CD4-positive, alpha-beta T cell (primary cell): ENCODE results near the gene PKHD1. TPM values are rescaled to one million over a fixed set of nuclear protein-coding genes. Genes with fewer than 3 reads are reported as not detected.

Experiments
- ATAC-seq: fragments of 200-7000 bp; cut with Tn5 transposase; one replicate; pipeline ENCODE4 v1.10.0; 2022; ENCODE audit warnings: mild to moderate bottlenecking; ENCODE audit not compliant: poor library complexity
- CTCF ChIA-PET: fragments of 350-600 bp; sonication (Branson Sonifier 250); formaldehyde crosslinking; loops from one replicate; lab custom pipeline; 2021; ENCODE audit warnings: antibody characterized with exemption, inconsistent platforms; lab: Charles Lee
- POLR2A ChIA-PET: fragments of 350-600 bp; sonication (Branson Sonifier 250); formaldehyde crosslinking; loops from one replicate; lab custom pipeline; 2021; ENCODE audit warnings: antibody characterized with exemption, inconsistent platforms; lab: Charles Lee
- DNase-seq, 14 experiments: peaks; one replicate each; pipeline ENCODE4 v3.0.0-alpha.2; 2013 to 2020; ENCODE audit warnings: mixed read lengths in 2 of 14
- H3K27ac ChIP-seq, 2 donors: one replicate each; pipeline versions ENCODE4 v1.5.1 to v1.7.0; 2013; ENCODE audit warnings: low read length in 2 of 2, low read depth in 1 of 2, mild to moderate bottlenecking in 1 of 2
- H3K27me3 ChIP-seq, 2 experiments: 1 replicate in 1 of 2; 2 replicates in 1 of 2; pipeline versions ENCODE4 v1.6.1 to v1.7.0; 2013; ENCODE audit warnings: low read length in 2 of 2, control low read depth in 1 of 2, mild to moderate bottlenecking in 1 of 2, moderate library complexity in 1 of 2; ENCODE audit not compliant: insufficient read depth in 2 of 2, control insufficient read depth in 1 of 2
- H3K36me3 ChIP-seq: one replicate; pipeline ENCODE4 v1.6.1; 2013; ENCODE audit warnings: low read length, control low read depth; ENCODE audit not compliant: insufficient read depth
- H3K4me1 ChIP-seq: one replicate; pipeline ENCODE4 v1.6.1; 2013; ENCODE audit warnings: low read length, control low read depth; ENCODE audit not compliant: insufficient read depth
- H3K4me3 ChIP-seq: one replicate; pipeline ENCODE4 v1.5.1; 2013; ENCODE audit warnings: mild to moderate bottlenecking, low read length, moderate library complexity
- H3K9me3 ChIP-seq, 2 experiments: 1 replicate in 1 of 2; 2 replicates in 1 of 2; pipeline versions ENCODE4 v1.6.1 to v1.7.0; 2013; ENCODE audit warnings: low read length in 2 of 2, mild to moderate bottlenecking in 2 of 2, control low read depth in 1 of 2, moderate library complexity in 1 of 2; ENCODE audit not compliant: control insufficient read depth in 1 of 2, insufficient read depth in 1 of 2
- H3K27ac Mint-ChIP-seq: one replicate; pipeline ENCODE4 v1.8.0; 2020; ENCODE audit warnings: mixed read lengths
- H3K27me3 Mint-ChIP-seq: one replicate; pipeline ENCODE4 v1.8.0; 2021; ENCODE audit warnings: mixed read lengths
- H3K36me3 Mint-ChIP-seq: one replicate; pipeline ENCODE4 v1.8.0; 2021; ENCODE audit warnings: low read depth, mixed read lengths
- H3K4me1 Mint-ChIP-seq: one replicate; pipeline ENCODE4 v1.8.0; 2021; ENCODE audit warnings: low read depth, mixed read lengths
- H3K4me3 Mint-ChIP-seq: one replicate; pipeline ENCODE4 v1.8.0; 2020; ENCODE audit warnings: mild to moderate bottlenecking, mixed read lengths
- H3K9me3 Mint-ChIP-seq: one replicate; pipeline ENCODE4 v1.8.0; 2020; ENCODE audit warnings: mixed read lengths
- intact Hi-C, 2 experiments: fragments of 100-400 bp; cut with DNase I in 1 of 2; cut with micrococcal nuclease in 1 of 2; formaldehyde crosslinking; loops; one replicate each; pipeline versions ENCODE4 v1.15.1 to v1.9.0; 2023 to 2025; cut with DNase I, micrococcal nuclease
- total RNA-seq, 174 experiments: library from RNA in 2 of 174; stranded (reverse) in 2 of 174; gene quantifications; one replicate each; pipeline ENCODE4 v1.2.3 and lab custom pipeline; 2021 to 2026
- TF ChIP-seq, protein P1 (sequence below): fragments of 200-600 bp; IDR thresholded peaks from one replicate; pipeline ENCODE4 v1.8.0; 2022; ENCODE audit warnings: antibody characterized with exemption, mild to moderate bottlenecking

PKHD1 gene
- total RNA-seq, 2 experiments from 2014 or later = 0.03 TPM; not detected in 1

DNA sequence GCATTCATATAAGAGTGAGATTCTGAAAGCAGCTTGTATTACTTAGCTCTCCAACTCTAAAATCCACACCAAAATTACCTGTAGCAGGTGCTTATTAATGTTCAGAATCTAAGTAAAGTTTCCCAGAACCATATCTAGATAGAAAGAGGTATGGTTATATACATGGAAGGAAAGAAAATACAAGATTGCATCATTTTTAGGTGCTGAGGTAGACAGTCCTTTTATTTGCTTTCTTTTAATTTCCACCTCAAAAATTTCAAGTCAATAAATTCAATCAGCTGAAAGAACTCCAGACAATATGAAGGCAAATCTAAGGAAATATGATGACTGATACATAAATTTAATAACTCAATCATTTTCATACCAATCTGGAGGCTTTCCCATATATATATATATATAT, 521.9 kb downstream of the PKHD1 start:
- no peaks in the 10 kb centered on the region for H3K4me1 ChIP-seq
- POLR2A ChIA-PET = no interaction called here
- Mint-ChIP-seq H3K9me3 (peaks cover 3% of the 10 kb centered on the region), H3K27ac (no peak overlapping the region), H3K36me3 (no peaks in the 10 kb centered on the region), H3K4me1 (no peaks in the 10 kb centered on the region), H3K4me3 (no peak overlapping the region), H3K27me3 (no peaks in the 10 kb centered on the region)
- intact Hi-C loops = no loop called here
- no peak for DNase-seq
- H3K27me3 ChIP-seq = no peaks in the 10 kb centered on the region
- TF ChIP-seq, protein P1, sequence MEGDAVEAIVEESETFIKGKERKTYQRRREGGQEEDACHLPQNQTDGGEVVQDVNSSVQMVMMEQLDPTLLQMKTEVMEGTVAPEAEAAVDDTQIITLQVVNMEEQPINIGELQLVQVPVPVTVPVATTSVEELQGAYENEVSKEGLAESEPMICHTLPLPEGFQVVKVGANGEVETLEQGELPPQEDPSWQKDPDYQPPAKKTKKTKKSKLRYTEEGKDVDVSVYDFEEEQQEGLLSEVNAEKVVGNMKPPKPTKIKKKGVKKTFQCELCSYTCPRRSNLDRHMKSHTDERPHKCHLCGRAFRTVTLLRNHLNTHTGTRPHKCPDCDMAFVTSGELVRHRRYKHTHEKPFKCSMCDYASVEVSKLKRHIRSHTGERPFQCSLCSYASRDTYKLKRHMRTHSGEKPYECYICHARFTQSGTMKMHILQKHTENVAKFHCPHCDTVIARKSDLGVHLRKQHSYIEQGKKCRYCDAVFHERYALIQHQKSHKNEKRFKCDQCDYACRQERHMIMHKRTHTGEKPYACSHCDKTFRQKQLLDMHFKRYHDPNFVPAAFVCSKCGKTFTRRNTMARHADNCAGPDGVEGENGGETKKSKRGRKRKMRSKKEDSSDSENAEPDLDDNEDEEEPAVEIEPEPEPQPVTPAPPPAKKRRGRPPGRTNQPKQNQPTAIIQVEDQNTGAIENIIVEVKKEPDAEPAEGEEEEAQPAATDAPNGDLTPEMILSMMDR = no peak
- no peak overlapping the region for H3K27ac ChIP-seq
- no peak for ATAC-seq
- no peaks in the 10 kb centered on the region for H3K9me3 ChIP-seq
- no peak overlapping the region for H3K4me3 ChIP-seq
- no peaks in the 10 kb centered on the region for H3K36me3 ChIP-seq
- CTCF ChIA-PET = no interaction called here

Other genes with a start within 250 kb of the PKHD1 start
- gene IL17A, start 98.8 kb upstream of the PKHD1 start, total RNA-seq = under 1 TPM in 1 of 2 experiments, not detected in 1; 0.14 TPM
- gene IL17F, start 156.9 kb upstream of the PKHD1 start, total RNA-seq = not detected
- gene MCM3, start 197.1 kb upstream of the PKHD1 start, total RNA-seq = 10 to 100 TPM in 1 of 2 experiments, 1 to 10 TPM in 1; 9.3 to 10.1 TPM